PC-3 (cell line): ENCODE measurements around the gene HNRNPM. TPM values are rescaled to one million over a fixed set of nuclear protein-coding genes. Genes with fewer than 3 reads are reported as not detected.

Experiments
- ATAC-seq: fragments of 200-7000 bp; cut with Tn5 transposase; 2 replicates; pipeline ENCODE4 v1.9.1; 2020; ENCODE audit warnings: mild to moderate bottlenecking, moderate library complexity
- BruUV-seq: library from RNA; stranded (reverse); fragments of 400-500 nt; replicated peaks from 2 replicates; lab custom pipeline; 2021; lab: Mats Ljungman, UMichigan
- CTCF ChIA-PET: fragments of 300-600 bp; sonication (Branson Sonifier 250); formaldehyde crosslinking; loops from one replicate; lab custom pipeline; 2022; ENCODE audit warnings: antibody characterized with exemption; lab: Charles Lee
- POLR2A ChIA-PET: fragments of 300-600 bp; sonication (Branson Sonifier 250); formaldehyde crosslinking; loops from one replicate; lab custom pipeline; 2022; ENCODE audit warnings: antibody characterized with exemption; ENCODE audit not compliant: unreplicated experiment; lab: Charles Lee
- DNase-seq: peaks from one replicate; pipeline ENCODE4 v3.0.0-alpha.2; 2015
- H2AFZ ChIP-seq: fragments of 300-600 bp; sonication (generic); 2 replicates; pipeline ENCODE4 v1.6.0; 2016; ENCODE audit warnings: antibody characterized with exemption, low read length
- H3F3A ChIP-seq: fragments of 300-600 bp; sonication (generic); one replicate; pipeline ENCODE4 v1.6.0; 2017; ENCODE audit warnings: antibody characterized with exemption, low read length, control low read depth, mild to moderate bottlenecking; ENCODE audit not compliant: unreplicated experiment
- H3K27ac ChIP-seq: fragments of 300-600 bp; sonication (generic); 2 replicates; pipeline ENCODE4 v1.5.1; 2016; ENCODE audit warnings: mild to moderate bottlenecking, low read length
- H3K27me3 ChIP-seq: fragments of 300-600 bp; sonication (generic); 2 replicates; pipeline ENCODE4 v1.6.1; 2016; ENCODE audit warnings: low read length, mixed read lengths
- H3K36me3 ChIP-seq: fragments of 300-600 bp; sonication (generic); 2 replicates; pipeline ENCODE4 v1.6.1; 2016; ENCODE audit warnings: low read depth, mixed run types, low read length, mixed read lengths
- H3K4me1 ChIP-seq: fragments of 300-600 bp; sonication (generic); 2 replicates; pipeline ENCODE4 v1.5.1; 2016; ENCODE audit warnings: low read length; ENCODE audit not compliant: insufficient read depth
- H3K4me2 ChIP-seq: fragments of 300-600 bp; sonication (generic); 2 replicates; pipeline ENCODE4 v1.6.0; 2016; ENCODE audit warnings: low read length
- H3K4me3 ChIP-seq: fragments of 300-600 bp; sonication (generic); 2 replicates; pipeline ENCODE4 v1.5.1; 2016; ENCODE audit warnings: mild to moderate bottlenecking, low read length, mixed read lengths
- H3K79me2 ChIP-seq: fragments of 300-600 bp; sonication (generic); 2 replicates; pipeline ENCODE4 v1.6.1; 2017; ENCODE audit warnings: low read length, mixed read lengths
- H3K9ac ChIP-seq: fragments of 300-600 bp; sonication (generic); 2 replicates; pipeline ENCODE4 v1.6.0; 2016; ENCODE audit warnings: mild to moderate bottlenecking, low read length
- H3K9me2 ChIP-seq: fragments of 300-600 bp; sonication (generic); replicated peaks from 2 replicates; pipeline ENCODE4 v1.6.1; 2016; ENCODE audit warnings: mixed run types, low read length, mixed read lengths
- H3K9me3 ChIP-seq: fragments of 300-600 bp; sonication (generic); 2 replicates; pipeline ENCODE4 v1.6.1; 2016; ENCODE audit warnings: low read length, mixed read lengths
- H4K20me1 ChIP-seq: fragments of 300-600 bp; sonication (generic); 2 replicates; pipeline ENCODE4 v1.6.1; 2016; ENCODE audit warnings: low read length, mixed read lengths
- CTCF ChIP-seq: fragments of 300-600 bp; sonication (generic); conservative IDR thresholded peaks from 2 replicates; pipeline ENCODE4 v1.5.1; 2017; ENCODE audit warnings: antibody characterized with exemption, low read depth, mild to moderate bottlenecking, low read length
- EZH2 ChIP-seq: fragments of 300-600 bp; sonication (generic); IDR thresholded peaks from one replicate; pipeline ENCODE4 v1.6.1; 2017; ENCODE audit warnings: antibody characterized with exemption, mild to moderate bottlenecking, low read length; ENCODE audit not compliant: unreplicated experiment
- EZH2phosphoT487 ChIP-seq: fragments of 300-600 bp; sonication (generic); IDR thresholded peaks from 2 replicates; pipeline ENCODE4 v1.6.1; 2018; ENCODE audit warnings: mild to moderate bottlenecking, antibody characterized with exemption, low read length, borderline replicate concordance
- intact Hi-C: fragments of 100-400 bp; cut with micrococcal nuclease; formaldehyde crosslinking; loops from 2 replicates; pipeline ENCODE4 v1.9.0; 2023
- total RNA-seq: library from RNA; depleted of rRNA; stranded (reverse); fragments of >200 nt; gene quantifications from 2 replicates; pipeline ENCODE4 v1.2.3, GENCODE V29; 2014

HNRNPM gene
- total RNA-seq, 1 experiment from 2014 or later: 165 TPM

GRCh38 chr19:8429044-8429443, 15.7 kb upstream of the HNRNPM start:
- no peaks in the 10 kb centered on the region for H3K27me3 ChIP-seq
- ChIA-PET CTCF (no interaction called here), POLR2A (no interaction called here)
- no TSS peak for BruUV-seq
- no peak for TF ChIP-seq EZH2
- H3K9me2 ChIP-seq: no peaks in the 10 kb centered on the region
- ATAC-seq (no peak), DNase-seq (no peak)
- no peaks in the 10 kb centered on the region for H4K20me1 ChIP-seq
- no peak overlapping the region for H3K4me3 ChIP-seq
- H3F3A ChIP-seq: no peaks in the 10 kb centered on the region
- H3K9me3 ChIP-seq: no peaks in the 10 kb centered on the region
- H3K4me2 ChIP-seq: no peak overlapping the region
- H2AFZ ChIP-seq: no peak overlapping the region
- H3K4me1 ChIP-seq: peaks cover 3% of the 10 kb centered on the region
- H3K9ac ChIP-seq: no peak overlapping the region
- no peak overlapping the region for H3K27ac ChIP-seq
- intact Hi-C loops: no loop called here
- H3K79me2 ChIP-seq: no peaks in the 10 kb centered on the region
- H3K36me3 ChIP-seq: no peaks in the 10 kb centered on the region; the same call in 1 of the 2 replicates

GRCh38 chr19:8429826-8430225, 14.9 kb upstream of the HNRNPM start:
- Histone ChIP-seq H3K9me3 (no peaks in the 10 kb centered on the region), H3K9me2 (no peaks in the 10 kb centered on the region), H3K4me1 (no peaks in the 10 kb centered on the region), H3K9ac (no peak overlapping the region), H3K27ac (no peak overlapping the region), H2AFZ (no peak overlapping the region), H3K4me2 (no peak overlapping the region), H3K4me3 (no peak overlapping the region), H4K20me1 (no peaks in the 10 kb centered on the region), H3F3A (no peaks in the 10 kb centered on the region), H3K79me2 (no peaks in the 10 kb centered on the region), H3K36me3 (no peaks in the 10 kb centered on the region; the same call in 1 of the 2 replicates), H3K27me3 (no peaks in the 10 kb centered on the region)
- TF ChIP-seq EZH2phosphoT487: no peak
- no peak for TF ChIP-seq CTCF
- TF ChIP-seq EZH2: no peak
- POLR2A ChIA-PET: no interaction called here
- CTCF ChIA-PET: no interaction called here
- ATAC-seq (no peak), DNase-seq (no peak)
- intact Hi-C loops: no loop called here
- no TSS peak for BruUV-seq

GRCh38 chr19:8430650-8431049, 14.1 kb upstream of the HNRNPM start:
- intact Hi-C loops: no loop called here
- POLR2A ChIA-PET: no interaction called here
- CTCF ChIA-PET: no interaction called here
- no peaks in the 10 kb centered on the region for H3K9me2 ChIP-seq
- H3K4me1 ChIP-seq: no peaks in the 10 kb centered on the region
- DNase-seq (no peak), ATAC-seq (no peak)
- H3K36me3 ChIP-seq: no peaks in the 10 kb centered on the region; the same call in 1 of the 2 replicates
- no peak overlapping the region for H2AFZ ChIP-seq
- no peak overlapping the region for H3K4me2 ChIP-seq
- H3F3A ChIP-seq: no peaks in the 10 kb centered on the region
- H3K9me3 ChIP-seq: no peaks in the 10 kb centered on the region
- no TSS peak for BruUV-seq
- no peak overlapping the region for H3K9ac ChIP-seq
- no peaks in the 10 kb centered on the region for H3K27me3 ChIP-seq
- H4K20me1 ChIP-seq: no peaks in the 10 kb centered on the region
- H3K4me3 ChIP-seq: no peak overlapping the region
- TF ChIP-seq CTCF (no peak), EZH2phosphoT487 (no peak), EZH2 (no peak)
- H3K27ac ChIP-seq: no peak overlapping the region
- no peaks in the 10 kb centered on the region for H3K79me2 ChIP-seq
